GM19397 (cell line): ENCODE measurements around the gene CDCP2.
"Not testable (repeated sequence)": the region's sequence is repeated elsewhere in the genome, so short reads cannot be mapped to it uniquely, and the experiment has no call there.

Experiments used
- ATAC-seq: cut with Tn5 transposase; IDR thresholded peaks from one replicate; pipeline ENCODE4 v1.9.1; 2021; ENCODE audit warnings: mild to moderate bottlenecking, moderate library complexity; ENCODE audit not compliant: unreplicated experiment

The CDCP2 gene

GRCh38 chr1:54168206-54168965 is 15.6 kb upstream of the CDCP2 start:
- ATAC-seq = no peak

- no peak for ATAC-seq
Measured at GRCh38 chr1:54167422-54168139, 14.8 kb upstream of the CDCP2 start.

- not testable (repeated sequence) for ATAC-seq
Measured at GRCh38 chr1:54166357-54166756, 13.6 kb upstream of the CDCP2 start.

- no peak for ATAC-seq
Measured at GRCh38 chr1:54165146-54165545, 12.3 kb upstream of the CDCP2 start.

- ATAC-seq = no peak
Measured at GRCh38 chr1:54163573-54163972, 10.8 kb upstream of the CDCP2 start.

GRCh38 chr1:54163051-54163450 is 10.3 kb upstream of the CDCP2 start:
- no peak for ATAC-seq

- ATAC-seq = no peak
Measured at GRCh38 chr1:54161495-54162168, 8.8 kb upstream of the CDCP2 start.

GRCh38 chr1:54160351-54160750 is 7.6 kb upstream of the CDCP2 start:
- ATAC-seq = no peak

GRCh38 chr1:54159733-54160316 is 7.0 kb upstream of the CDCP2 start:
- no peak for ATAC-seq

GRCh38 chr1:54158071-54158470 is 5.3 kb upstream of the CDCP2 start:
- no peak for ATAC-seq

- no peak for ATAC-seq
Measured at GRCh38 chr1:54157401-54157800, 4.6 kb upstream of the CDCP2 start.

- no peak for ATAC-seq
Measured at GRCh38 chr1:54156986-54157385, 4.2 kb upstream of the CDCP2 start.

GRCh38 chr1:54156201-54156600 is 3.4 kb upstream of the CDCP2 start:
- ATAC-seq = no peak

- no peak for ATAC-seq
Measured at GRCh38 chr1:54153535-54154439, 987 bp upstream of the CDCP2 start.

- no peak for ATAC-seq
Measured at GRCh38 chr1:54151013-54151412, 1.8 kb downstream of the CDCP2 start.

GRCh38 chr1:54149734-54150133 is 3.1 kb downstream of the CDCP2 start:
- no peak for ATAC-seq

GRCh38 chr1:54144366-54144765 is 8.4 kb downstream of the CDCP2 start:
- no peak for ATAC-seq

GRCh38 chr1:54142146-54142900 is 10.5 kb downstream of the CDCP2 start:
- ATAC-seq = no peak

- ATAC-seq = no peak
Measured at GRCh38 chr1:54139711-54140110, 13.1 kb downstream of the CDCP2 start.

GRCh38 chr1:54138994-54139393 is 13.8 kb downstream of the CDCP2 start:
- no peak for ATAC-seq
